HuH-7 (cell line): ENCODE data around the gene CYS1.
"Not testable (repeated sequence)": the region's sequence is repeated elsewhere in the genome, so short reads cannot be mapped to it uniquely, and the experiment has no call there.

Source experiments
- DNase-seq: peaks from one replicate; pipeline ENCODE4 v3.0.0; 2011; ENCODE audit warnings: low spot score

CYS1 gene

GRCh38 chr2:10046931-10047330 is 33.3 kb downstream of the CYS1 start:
- DNase-seq: no peak

GRCh38 chr2:10045561-10046355 is 34.5 kb downstream of the CYS1 start:
- no peak for DNase-seq

GRCh38 chr2:10043906-10044601 is 36.2 kb downstream of the CYS1 start:
- peak; percentile 79 for DNase-seq

- peak; percentile 80 for DNase-seq
Observed at GRCh38 chr2:10043256-10043905, 36.8 kb downstream of the CYS1 start, which contains the start of gene KLF11. TSS of gene KLF11 (plus strand) at chr2:10043550. CDS start at chr2:10043717, 167 bp downstream.

- DNase-seq: no peak
Observed at GRCh38 chr2:10042301-10043161, 37.7 kb downstream of the CYS1 start.

GRCh38 chr2:10041711-10042110 is 38.5 kb downstream of the CYS1 start:
- DNase-seq: no peak

GRCh38 chr2:10039658-10040410 is 40.4 kb downstream of the CYS1 start:
- DNase-seq: no peak

- no peak for DNase-seq
Observed at GRCh38 chr2:10038716-10039115, 41.5 kb downstream of the CYS1 start.

GRCh38 chr2:10038123-10038522 is 42.1 kb downstream of the CYS1 start:
- no peak for DNase-seq

- DNase-seq: no peak
Observed at GRCh38 chr2:10036095-10036884, 43.9 kb downstream of the CYS1 start.

GRCh38 chr2:10035633-10036032 is 44.6 kb downstream of the CYS1 start:
- DNase-seq: no peak

GRCh38 chr2:10035053-10035422 is 45.2 kb downstream of the CYS1 start:
- DNase-seq: no peak

GRCh38 chr2:10034333-10035052 is 45.7 kb downstream of the CYS1 start:
- DNase-seq: no peak

GRCh38 chr2:10033251-10034006 is 46.8 kb downstream of the CYS1 start:
- DNase-seq: no peak

- no peak for DNase-seq
Observed at GRCh38 chr2:10032746-10033105, 47.5 kb downstream of the CYS1 start.

- DNase-seq: no peak
Observed at GRCh38 chr2:10031886-10032745, 48.1 kb downstream of the CYS1 start.

GRCh38 chr2:10030798-10031197 is 49.4 kb downstream of the CYS1 start:
- DNase-seq: not testable (repeated sequence)

- DNase-seq: no peak
Observed at GRCh38 chr2:10030311-10030736, 49.9 kb downstream of the CYS1 start.
